Endothelial cell of umbilical vein (primary cell): Measurements from ENCODE around the gene SNX3. TPM values are rescaled to one million over a fixed set of nuclear protein-coding genes. Genes with fewer than 3 reads are reported as not detected.

Source experiments
- BruUV-seq: library from RNA; stranded (reverse); fragments of 400-500 nt; replicated peaks from 2 replicates; lab custom pipeline; 2021; lab: Mats Ljungman, UMichigan
- CTCF ChIA-PET: fragments of 300-600, 350-600 bp; sonication (Branson Sonifier 250); formaldehyde crosslinking; loops from one replicate; lab custom pipeline; 2021; ENCODE audit warnings: antibody characterized with exemption, inconsistent platforms; lab: Charles Lee
- POLR2A ChIA-PET: fragments of 300-600, 350-600 bp; sonication (Branson Sonifier 250); formaldehyde crosslinking; loops from one replicate; lab custom pipeline; 2021; ENCODE audit warnings: antibody characterized with exemption, inconsistent platforms; lab: Charles Lee
- DNase-seq: peaks from one replicate; pipeline ENCODE4 v3.0.0-alpha.2; 2011; ENCODE audit warnings: low read depth, low spot score
- FAIRE-seq: peaks from 2 replicates; lab custom pipeline; 2011; peaks lifted over from hg19 to GRCh38; lab: Jason Lieb, UNC
- H2AFZ ChIP-seq: 2 replicates; pipeline ENCODE4 v1.6.0; 2012; ENCODE audit warnings: low read depth, low read length, control low read depth, inconsistent platforms
- H3K27ac ChIP-seq: 2 replicates; pipeline ENCODE4 v1.5.1; 2011; ENCODE audit warnings: low read depth, mild to moderate bottlenecking, control low read depth, low read length, moderate library complexity; ENCODE audit not compliant: insufficient read depth
- H3K27me3 ChIP-seq, 2 experiments: 2 replicates each; pipeline versions ENCODE4 v1.6.0 to v1.6.1; 2011; ENCODE audit warnings: low read length in 2 of 2, mixed read lengths in 1 of 2; ENCODE audit not compliant: control insufficient read depth in 2 of 2, insufficient read depth in 2 of 2
- H3K36me3 ChIP-seq, 2 experiments: 2 replicates in 1 of 2; 3 replicates in 1 of 2; pipeline ENCODE4 v1.5.1; 2011; ENCODE audit warnings: low read length in 2 of 2, mild to moderate bottlenecking in 1 of 2, moderate library complexity in 1 of 2; ENCODE audit not compliant: control insufficient read depth in 2 of 2, insufficient read depth in 2 of 2; ENCODE audit errors: extremely low read depth in 1 of 2
- H3K4me1 ChIP-seq: 3 replicates; pipeline ENCODE4 v1.5.1; 2011; ENCODE audit warnings: mild to moderate bottlenecking, low read length; ENCODE audit not compliant: control insufficient read depth, insufficient read depth; ENCODE audit errors: extremely low read depth
- H3K4me2 ChIP-seq: 2 replicates; pipeline ENCODE4 v1.6.1; 2011; ENCODE audit warnings: low read length, control low read depth, mixed read lengths; ENCODE audit not compliant: insufficient read depth
- H3K4me3 ChIP-seq, 3 experiments: fragments of 200-600 bp in 1 of 3; sonication (generic), shearing (Covaris generic) in 1 of 3; replicated peaks in 1 of 3; 2 replicates each; pipeline ENCODE4 v1.5.1; 2011 to 2016; ENCODE audit warnings: control low read depth in 3 of 3, low read length in 3 of 3, mild to moderate bottlenecking in 2 of 3, inconsistent platforms in 1 of 3, low read depth in 1 of 3, moderate library complexity in 1 of 3; ENCODE audit not compliant: insufficient read depth in 1 of 3
- H3K79me2 ChIP-seq: 2 replicates; pipeline ENCODE4 v1.6.0; 2012; ENCODE audit warnings: low read length, inconsistent platforms; ENCODE audit not compliant: control insufficient read depth, insufficient read depth
- H3K9ac ChIP-seq: replicated peaks from 2 replicates; pipeline ENCODE3; 2011; ENCODE audit warnings: low read length, control low read depth; ENCODE audit not compliant: insufficient read depth; ENCODE audit errors: extremely low read depth
- H3K9me1 ChIP-seq: replicated peaks from 3 replicates; pipeline ENCODE4 v1.6.0; 2011; ENCODE audit warnings: mild to moderate bottlenecking, low read length; ENCODE audit not compliant: control insufficient read depth, insufficient read depth; ENCODE audit errors: extremely low read depth
- H3K9me3 ChIP-seq: replicated peaks from 2 replicates; pipeline ENCODE4 v1.5.1; 2012; ENCODE audit warnings: low read length, inconsistent platforms; ENCODE audit not compliant: control insufficient read depth, insufficient read depth
- H4K20me1 ChIP-seq: replicated peaks from 2 replicates; pipeline ENCODE3; 2011; ENCODE audit warnings: mild to moderate bottlenecking, low read length; ENCODE audit not compliant: control insufficient read depth, insufficient read depth; ENCODE audit errors: extremely low read depth
- CTCF ChIP-seq, 2 donors: IDR thresholded peaks; 1 replicate in 1 of 2; 2 replicates in 1 of 2; pipeline ENCODE4 v1.5.1; 2011; ENCODE audit warnings: low read length in 2 of 2, mild to moderate bottlenecking in 2 of 2, moderate library complexity in 2 of 2, control low read depth in 1 of 2, inconsistent platforms in 1 of 2, low read depth in 1 of 2; ENCODE audit not compliant: insufficient read depth in 1 of 2; ENCODE audit errors: extremely low read depth in 1 of 2
- EZH2 ChIP-seq: IDR thresholded peaks from 2 replicates; pipeline ENCODE4 v1.6.1; 2012; ENCODE audit warnings: borderline replicate concordance, low read depth, mild to moderate bottlenecking, moderate library complexity, low read length, inconsistent platforms; ENCODE audit not compliant: severe bottlenecking
- FOS ChIP-seq: IDR thresholded peaks from 2 replicates; pipeline ENCODE4 v1.6.1; 2011; ENCODE audit warnings: mild to moderate bottlenecking, low read length, moderate library complexity, borderline replicate concordance; ENCODE audit not compliant: insufficient read depth
- GATA2 ChIP-seq: IDR thresholded peaks from 2 replicates; pipeline ENCODE4 v1.7.0; 2011; ENCODE audit warnings: low read depth, mild to moderate bottlenecking, moderate library complexity, mixed read lengths, low read length; ENCODE audit not compliant: insufficient read length, insufficient read depth
- JUN ChIP-seq: IDR thresholded peaks from 2 replicates; pipeline ENCODE4 v1.6.1; 2011; ENCODE audit warnings: borderline replicate concordance, low read depth; ENCODE audit not compliant: insufficient read length, insufficient read depth
- MAX ChIP-seq: IDR thresholded peaks from 2 replicates; pipeline ENCODE4 v1.6.1; 2011; ENCODE audit not compliant: insufficient read depth, insufficient read length
- MYC ChIP-seq: IDR thresholded peaks from one replicate; pipeline ENCODE4 v1.6.1; 2011; ENCODE audit warnings: mild to moderate bottlenecking, low read depth, low read length
- POLR2A ChIP-seq: IDR thresholded peaks from 2 replicates; pipeline ENCODE4 v1.6.1; 2012; ENCODE audit warnings: low read depth, mild to moderate bottlenecking, control low read depth, low read length
- POLR2AphosphoS5 ChIP-seq: IDR thresholded peaks from 2 replicates; pipeline ENCODE4 v1.6.1; 2012; ENCODE audit warnings: low read depth, mild to moderate bottlenecking, control low read depth, low read length, moderate library complexity; ENCODE audit not compliant: insufficient read depth
- dilution Hi-C: fragments of 300-500 bp; cut with MboI; formaldehyde crosslinking; loops from one replicate; pipeline ENCODE4 v1.15.0; 2019; ENCODE audit warnings: low sequenced_read_pairs; ENCODE audit not compliant: extremely low pct_ligation_motif_present
- intact Hi-C: fragments of 100-400 bp; cut with micrococcal nuclease; formaldehyde crosslinking; loops from one replicate; pipeline ENCODE4 v1.10.0; 2022
- polyA plus RNA-seq, 4 experiments: library from polyadenylated mRNA; depleted of rRNA in 3 of 4; stranded (reverse) in 3 of 4; unstranded in 1 of 4; fragments of >200 nt; gene quantifications; 2 replicates each; pipeline versions ENCODE4 v1.2.1 to v1.2.3, GENCODE V29; 2011 to 2012; ENCODE audit warnings: missing spikeins in 1 of 4
- total RNA-seq: library from RNA; stranded (reverse); gene quantifications from 2 replicates; pipeline ENCODE4 v1.2.3, GENCODE V29; 2021

The SNX3 gene
- total and polyA plus RNA-seq, 2 donors (not counting 3 experiments of a cell fraction or from before 2014, with no cell fraction given) = 155 to 281 TPM

- Histone ChIP-seq H3K27ac (no peak overlapping the region), H3K4me1 (no peaks in the 10 kb centered on the region), H3K9ac (no peak overlapping the region), H3K9me3 (no peaks in the 10 kb centered on the region), H4K20me1 (no peaks in the 10 kb centered on the region), H3K27me3 (no peaks in the 10 kb centered on the region), H3K9me1 (no peaks in the 10 kb centered on the region), H3K36me3 (no peaks in the 10 kb centered on the region), H2AFZ (no peak overlapping the region), H3K4me3 (no peak overlapping the region), H3K4me2 (no peak overlapping the region), H3K79me2 (no peaks in the 10 kb centered on the region)
- ChIA-PET CTCF (interaction anchor here (0.8 kb wide), 1 partner anchor 216 kb away, joined by 3 read pairs; no protein-coding TSS in a partner anchor), POLR2A (no interaction called here)
- FAIRE-seq (no peak), DNase-seq (no peak)
- dilution Hi-C loops = no loop called here
- no peak for TF ChIP-seq MYC
- TF ChIP-seq EZH2 = no peak
- no peak for TF ChIP-seq POLR2AphosphoS5
- no peak for TF ChIP-seq CTCF (IDR thresholded peaks at IDR 0.05; ENCODE audit: extremely low read depth in 1 of 2, insufficient read depth in 1 of 2, low read depth in 1 of 2, low read length in 2 of 2)
- no peak for TF ChIP-seq FOS
- no peak for TF ChIP-seq MAX
- no peak for TF ChIP-seq POLR2A
- TF ChIP-seq JUN = no peak
- TF ChIP-seq GATA2 = no peak
- intact Hi-C loops = no loop called here
- no TSS peak for BruUV-seq
Observed at GRCh38 chr6:108275976-108276375, 15.1 kb upstream of the SNX3 start.
